ENCODE results near the gene HNF1B. TPM values are rescaled to one million over a fixed set of nuclear protein-coding genes. Genes with fewer than 3 reads are reported as not detected.

Gene HNF1B
- total RNA-seq, 1 donor from 2014 or later = 40.0 TPM

DNA sequence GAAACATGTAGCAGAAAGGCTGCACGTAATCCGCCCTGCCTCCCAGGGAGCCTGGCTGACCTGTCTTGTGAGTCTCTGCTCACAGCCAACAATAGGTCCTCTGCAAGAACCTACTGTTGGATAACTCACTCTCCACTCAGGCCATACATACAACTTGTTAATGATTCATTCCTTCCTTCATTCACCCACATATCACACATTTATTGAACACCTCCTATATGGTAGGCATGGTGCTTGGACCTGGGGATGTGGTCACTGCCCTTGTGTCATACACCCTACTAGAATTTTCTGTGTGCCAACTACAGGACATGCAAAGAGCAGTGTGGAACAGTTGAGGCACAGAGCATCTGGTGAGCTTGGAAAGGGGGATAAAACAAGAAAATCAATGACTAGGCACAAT lies 28.1 kb upstream of the HNF1B start:
- CTCF ChIA-PET = no interaction called here
- no peaks in the 10 kb centered on the region for H3K9me3 Mint-ChIP-seq
- no peak for DNase-seq
- POLR2A ChIA-PET = interaction anchor here (1.9 to 4.5 kb wide), 3 partner anchors 11 to 164 kb away, joined by 12 to 112 read pairs (median 16); partner anchors contain the start of genes HNF1B and SYNRG
- no peaks in the 10 kb centered on the region for H3K27me3 Mint-ChIP-seq
- no peak for ATAC-seq (ENCODE audit: low read depth)
- H3K4me1 Mint-ChIP-seq = peaks cover 70% of the 10 kb centered on the region
- no peak overlapping the region for H3K4me3 Mint-ChIP-seq
- H3K36me3 Mint-ChIP-seq (ENCODE audit: low read depth) = no peaks in the 10 kb centered on the region
- TF ChIP-seq, protein P1, sequence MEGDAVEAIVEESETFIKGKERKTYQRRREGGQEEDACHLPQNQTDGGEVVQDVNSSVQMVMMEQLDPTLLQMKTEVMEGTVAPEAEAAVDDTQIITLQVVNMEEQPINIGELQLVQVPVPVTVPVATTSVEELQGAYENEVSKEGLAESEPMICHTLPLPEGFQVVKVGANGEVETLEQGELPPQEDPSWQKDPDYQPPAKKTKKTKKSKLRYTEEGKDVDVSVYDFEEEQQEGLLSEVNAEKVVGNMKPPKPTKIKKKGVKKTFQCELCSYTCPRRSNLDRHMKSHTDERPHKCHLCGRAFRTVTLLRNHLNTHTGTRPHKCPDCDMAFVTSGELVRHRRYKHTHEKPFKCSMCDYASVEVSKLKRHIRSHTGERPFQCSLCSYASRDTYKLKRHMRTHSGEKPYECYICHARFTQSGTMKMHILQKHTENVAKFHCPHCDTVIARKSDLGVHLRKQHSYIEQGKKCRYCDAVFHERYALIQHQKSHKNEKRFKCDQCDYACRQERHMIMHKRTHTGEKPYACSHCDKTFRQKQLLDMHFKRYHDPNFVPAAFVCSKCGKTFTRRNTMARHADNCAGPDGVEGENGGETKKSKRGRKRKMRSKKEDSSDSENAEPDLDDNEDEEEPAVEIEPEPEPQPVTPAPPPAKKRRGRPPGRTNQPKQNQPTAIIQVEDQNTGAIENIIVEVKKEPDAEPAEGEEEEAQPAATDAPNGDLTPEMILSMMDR (IDR thresholded peaks at IDR 0.05) = no peak
- intact Hi-C loops (cut with micrococcal nuclease) = loop anchor here (5.0 kb wide), 1 partner anchor 1681 kb away; the partner anchor contains the start of gene CCL3
- peak overlapping the region; percentile 89 for H3K27ac Mint-ChIP-seq

DNA sequence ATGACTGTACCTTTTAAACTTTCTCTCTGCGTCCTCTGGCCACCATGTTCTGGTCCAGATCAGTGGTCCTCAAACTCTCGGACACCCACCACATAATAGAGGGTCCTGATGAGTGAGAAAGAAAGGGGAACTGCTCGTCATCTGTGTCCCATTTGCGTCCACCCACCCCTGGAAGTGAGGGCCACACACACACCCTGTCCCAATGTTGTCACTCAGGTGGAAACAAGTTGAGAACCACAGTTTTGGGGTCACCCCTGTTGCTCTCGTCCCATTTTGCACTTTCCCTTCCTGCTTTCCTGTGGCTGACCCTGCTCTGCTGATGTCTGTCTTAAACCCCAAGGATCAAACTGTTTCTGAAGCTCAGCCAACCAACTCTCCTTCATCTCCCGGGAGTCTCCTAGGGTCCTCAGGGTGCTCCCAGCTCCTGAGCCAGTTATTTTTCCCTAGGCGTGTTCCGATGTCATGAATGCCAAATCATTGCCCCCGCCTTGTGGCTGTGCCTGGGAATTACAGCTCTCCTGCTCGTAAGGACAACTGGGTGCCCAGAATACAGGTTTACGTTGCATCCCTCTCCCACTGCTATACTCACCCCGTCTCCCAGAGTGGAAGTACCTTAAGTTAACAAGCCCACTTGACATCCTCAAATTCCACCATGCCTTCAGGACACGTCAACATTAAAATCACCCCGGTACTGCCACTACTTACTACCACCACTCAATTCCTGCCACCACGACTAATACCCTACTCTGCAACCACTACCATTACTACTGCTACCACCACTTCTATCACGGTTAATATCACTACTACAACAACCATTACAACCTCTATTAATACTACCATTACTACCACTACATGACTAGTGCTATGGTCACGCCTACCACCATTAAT lies 26.0 kb upstream of the HNF1B start:
- H3K36me3 Mint-ChIP-seq (ENCODE audit: low read depth) = no peaks in the 10 kb centered on the region
- ATAC-seq (ENCODE audit: low read depth) (no peak), DNase-seq (no peak)
- intact Hi-C loops (cut with micrococcal nuclease) = loop anchor here (5.0 kb wide), 1 partner anchor 1679 kb away; the partner anchor contains the start of gene CCL3
- H3K9me3 Mint-ChIP-seq = no peaks in the 10 kb centered on the region
- no peak overlapping the region for H3K27ac Mint-ChIP-seq
- CTCF ChIA-PET = interaction anchor here (0.7 to 1.9 kb wide), 5 partner anchors 20 to 34 kb away, joined by 3 to 11 read pairs (median 5); partner anchors contain the start of gene HNF1B
- H3K4me1 Mint-ChIP-seq = peaks cover 71% of the 10 kb centered on the region
- TF ChIP-seq, protein P1 (IDR thresholded peaks at IDR 0.05) = no peak
- no peak overlapping the region for H3K4me3 Mint-ChIP-seq
- POLR2A ChIA-PET = interaction anchor here (0.6 to 4.0 kb wide), 3 partner anchors 12 to 36 kb away, joined by 4 to 33 read pairs (median 5); partner anchors contain the start of gene HNF1B
- no peaks in the 10 kb centered on the region for H3K27me3 Mint-ChIP-seq

DNA sequence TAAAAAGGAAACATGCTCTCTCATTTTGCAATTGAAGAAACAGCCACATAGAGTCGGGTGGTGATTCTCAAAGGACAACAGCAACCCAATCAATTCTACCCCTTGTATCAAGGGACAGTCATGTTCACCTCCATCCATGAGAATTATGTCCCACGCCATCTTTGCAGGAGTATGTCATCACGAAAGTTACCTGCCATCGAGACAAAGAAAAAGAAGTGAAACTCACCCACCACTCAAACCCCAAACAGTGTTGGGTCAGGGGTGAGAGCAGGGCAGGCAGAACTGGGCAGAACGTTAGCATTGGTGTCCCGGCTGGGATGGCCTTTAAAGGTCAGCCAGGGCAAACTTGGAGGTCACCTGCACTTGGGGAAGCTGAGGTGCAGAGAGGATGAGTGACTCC lies 24.2 kb upstream of the HNF1B start:
- ATAC-seq (ENCODE audit: low read depth) = peak; percentile 56
- intact Hi-C loops (cut with micrococcal nuclease) = no loop called here
- ChIA-PET POLR2A (interaction anchor here (4.0 kb wide), 1 partner anchor 23 kb away, joined by 33 read pairs; the partner anchor contains the start of gene HNF1B), CTCF (no interaction called here)
- no peak for DNase-seq
- TF ChIP-seq, protein P1 (IDR thresholded peaks at IDR 0.05) = no peak
- Mint-ChIP-seq H3K4me1 (peaks cover 65% of the 10 kb centered on the region), H3K36me3 (ENCODE audit: low read depth) (no peaks in the 10 kb centered on the region), H3K4me3 (peak overlapping the region; percentile 17), H3K27ac (peak overlapping the region; percentile 62), H3K9me3 (no peaks in the 10 kb centered on the region), H3K27me3 (no peaks in the 10 kb centered on the region)

DNA sequence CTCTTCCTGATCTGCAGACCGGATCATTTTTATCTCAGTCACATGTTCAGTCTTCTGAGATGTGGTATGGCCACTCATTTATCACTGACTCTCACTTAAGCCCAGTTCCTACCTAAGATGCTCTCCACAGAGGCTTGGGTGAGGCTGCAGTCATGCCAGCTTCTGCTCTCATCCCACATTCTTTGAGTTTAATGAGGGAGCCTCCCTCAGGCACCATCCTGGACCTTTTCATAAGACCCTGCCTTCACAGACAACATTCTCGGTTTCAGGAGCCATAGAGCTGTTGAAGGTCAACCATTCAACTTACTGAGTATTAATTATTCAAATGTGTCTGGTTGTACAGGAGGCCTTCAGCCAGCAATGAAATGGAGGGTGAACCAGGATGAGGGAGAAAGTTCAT lies 23.6 kb upstream of the HNF1B start:
- ATAC-seq (ENCODE audit: low read depth) = no peak
- intact Hi-C loops (cut with micrococcal nuclease) = no loop called here
- Mint-ChIP-seq H3K27me3 (no peaks in the 10 kb centered on the region), H3K4me3 (no peak overlapping the region), H3K27ac (peak overlapping the region; percentile 13), H3K9me3 (no peaks in the 10 kb centered on the region), H3K36me3 (ENCODE audit: low read depth) (no peaks in the 10 kb centered on the region), H3K4me1 (peaks cover 59% of the 10 kb centered on the region)
- TF ChIP-seq, protein P1 (IDR thresholded peaks at IDR 0.05) = no peak
- no peak for DNase-seq
- CTCF ChIA-PET = no interaction called here
- POLR2A ChIA-PET = interaction anchor here (4.0 kb wide), 1 partner anchor 22 kb away, joined by 33 read pairs; the partner anchor contains the start of gene HNF1B

DNA sequence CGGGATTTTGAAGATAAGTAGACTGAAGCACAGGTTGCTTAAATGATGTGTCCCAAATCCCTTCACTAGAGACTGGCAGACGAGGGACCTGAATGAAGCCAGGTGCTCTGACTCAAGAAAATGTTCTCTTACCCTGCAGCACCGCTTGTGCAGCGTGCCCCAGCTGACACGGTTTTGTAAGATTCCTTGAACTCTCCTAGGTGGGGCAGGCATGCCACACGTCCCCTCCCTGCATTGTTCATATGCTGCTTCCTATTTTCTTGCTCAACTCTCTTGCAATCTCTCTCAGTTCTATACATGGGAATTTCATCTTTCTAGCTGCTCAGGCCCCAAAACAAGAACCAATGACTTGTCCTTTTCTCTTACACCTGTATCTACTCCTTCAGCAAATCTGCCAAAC lies 22.1 kb upstream of the HNF1B start:
- DNase-seq (no peak), ATAC-seq (ENCODE audit: low read depth) (no peak)
- intact Hi-C loops (cut with micrococcal nuclease) = no loop called here
- ChIA-PET POLR2A (interaction anchor here (3.5 kb wide), 1 partner anchor 21 kb away, joined by 31 read pairs; the partner anchor contains the start of gene HNF1B), CTCF (no interaction called here)
- Mint-ChIP-seq H3K4me3 (no peak overlapping the region), H3K4me1 (peaks cover 50% of the 10 kb centered on the region), H3K27me3 (peaks cover 6% of the 10 kb centered on the region), H3K27ac (peak overlapping the region; percentile 10), H3K36me3 (ENCODE audit: low read depth) (no peaks in the 10 kb centered on the region), H3K9me3 (no peaks in the 10 kb centered on the region)
- TF ChIP-seq, protein P1 (IDR thresholded peaks at IDR 0.05) = no peak

Measured in activated B cell treated with CpG ODN at 0.5 μM for 24 hours (primary cell).